Activated CD8-positive, alpha-beta memory T cell treated with anti-CD3 and anti-CD28 coated beads, Interleukin-2, amount 50 U/mL, for 4 hours (primary cell): ENCODE data around the gene EPN1.
A peak's percentile ranks its signal among the peaks of the same experiment; 100 is the strongest.
"Not testable (repeated sequence)": the region's sequence is repeated elsewhere in the genome, so short reads cannot be mapped to it uniquely, and the experiment has no call there.

Experiments
- DNase-seq: peaks from one replicate; pipeline ENCODE4 v3.0.0-alpha.2; 2020

The EPN1 gene

DNA sequence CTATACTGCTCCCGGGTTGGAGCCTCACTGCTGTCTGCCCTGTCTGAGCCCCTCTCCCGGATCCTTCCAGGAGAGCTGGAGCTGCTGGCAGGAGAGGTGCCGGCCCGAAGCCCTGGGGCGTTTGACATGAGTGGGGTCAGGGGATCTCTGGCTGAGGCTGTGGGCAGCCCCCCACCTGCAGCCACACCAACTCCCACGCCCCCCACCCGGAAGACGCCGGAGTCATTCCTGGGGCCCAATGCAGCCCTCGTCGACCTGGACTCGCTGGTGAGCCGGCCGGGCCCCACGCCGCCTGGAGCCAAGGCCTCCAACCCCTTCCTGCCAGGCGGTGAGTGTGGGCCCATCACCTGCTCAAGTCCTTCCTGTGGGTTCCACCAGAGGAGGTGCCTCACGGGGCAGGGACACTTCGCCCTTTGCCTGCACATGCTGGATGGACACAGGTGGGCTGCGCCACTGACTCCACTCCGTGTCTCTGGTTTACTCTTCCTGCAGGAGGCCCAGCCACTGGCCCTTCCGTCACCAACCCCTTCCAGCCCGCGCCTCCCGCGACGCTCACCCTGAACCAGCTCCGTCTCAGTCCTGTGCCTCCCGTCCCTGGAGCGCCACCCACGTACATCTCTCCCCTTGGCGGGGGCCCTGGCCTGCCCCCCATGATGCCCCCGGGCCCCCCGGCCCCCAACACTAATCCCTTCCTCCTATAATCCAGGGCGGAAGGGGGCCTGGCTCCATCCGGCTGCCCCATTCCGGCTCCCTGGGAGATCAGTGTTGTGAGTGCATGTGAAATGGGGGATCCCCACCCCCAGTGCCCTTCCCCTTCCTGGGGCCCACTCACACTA is 19.8 kb downstream of the EPN1 start:
- no peak for DNase-seq

DNA sequence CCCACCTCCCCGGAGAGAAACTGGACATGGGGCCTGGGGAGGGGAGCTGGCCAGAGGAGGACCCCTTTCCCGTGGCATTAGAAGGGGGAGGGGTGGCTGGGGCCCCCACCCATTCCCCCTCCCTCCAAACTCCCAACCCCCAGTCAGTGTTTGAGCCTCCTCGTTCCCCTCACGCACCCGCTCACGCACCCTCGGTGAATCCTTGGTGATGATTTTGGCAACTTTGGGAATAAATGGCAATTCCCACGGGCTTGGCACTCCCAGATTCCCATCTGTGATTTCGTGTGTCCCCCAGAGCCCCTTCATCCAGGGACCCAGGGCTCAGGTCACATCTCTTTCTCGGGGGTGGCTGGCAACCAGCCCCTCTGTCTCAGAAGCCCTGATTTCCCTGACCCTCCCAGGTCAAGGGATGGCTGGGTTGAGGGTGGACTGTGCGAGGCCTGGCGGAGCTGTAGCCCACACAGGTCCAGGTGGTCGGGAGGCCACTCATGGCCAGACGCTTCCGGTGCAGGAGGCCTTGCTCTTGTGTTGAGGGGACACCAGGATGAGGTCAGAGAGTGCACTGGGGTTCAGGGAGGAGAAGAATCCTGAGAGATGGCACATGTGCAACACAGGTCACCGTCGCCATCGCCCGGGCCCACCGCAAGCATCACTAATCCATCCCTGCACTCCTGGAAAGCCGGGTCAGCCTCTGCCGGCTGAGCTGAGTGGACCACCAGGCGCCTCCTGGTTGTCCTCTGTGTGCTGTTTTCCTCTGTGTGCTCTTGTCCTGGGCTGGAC is 20.7 kb downstream of the EPN1 start:
- no peak for DNase-seq

DNA sequence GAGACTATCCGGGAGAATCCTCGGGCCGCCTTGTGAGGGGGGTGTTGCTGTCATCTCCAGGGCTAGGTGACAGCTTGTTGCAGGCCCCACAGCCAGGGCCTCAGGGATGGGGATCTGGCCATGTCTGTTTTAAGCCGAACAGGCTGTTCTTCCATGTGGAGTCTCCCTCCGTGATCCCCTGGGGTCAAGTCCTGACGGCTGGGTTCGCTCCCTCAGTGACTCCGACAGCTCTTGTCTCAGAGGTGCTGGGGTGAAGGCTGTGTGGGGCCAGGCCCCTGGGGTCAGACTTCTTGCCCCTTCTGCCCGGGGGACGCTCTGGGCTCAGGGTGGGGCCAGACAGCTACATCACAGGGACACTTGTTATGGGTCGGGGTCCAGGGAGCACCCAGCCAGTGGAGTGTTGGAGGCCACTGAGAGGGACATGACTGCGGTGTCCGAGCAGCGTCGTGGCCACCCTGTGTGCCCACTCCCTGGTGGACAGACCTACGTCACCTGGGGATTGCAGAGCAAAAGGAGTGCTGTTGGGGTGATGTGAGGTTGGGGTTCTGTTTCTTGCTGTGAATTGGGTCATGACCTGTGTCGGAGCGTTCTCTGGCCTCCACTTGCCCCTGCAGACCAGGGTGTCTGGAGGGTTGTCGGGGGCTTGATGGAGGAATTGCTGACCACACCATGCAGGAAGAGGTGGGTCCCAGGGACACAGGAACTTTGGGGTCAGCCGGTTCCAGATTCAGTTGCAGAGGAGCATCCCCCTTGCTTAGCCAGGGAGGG is 21.5 kb downstream of the EPN1 start:
- DNase-seq = no peak

DNA sequence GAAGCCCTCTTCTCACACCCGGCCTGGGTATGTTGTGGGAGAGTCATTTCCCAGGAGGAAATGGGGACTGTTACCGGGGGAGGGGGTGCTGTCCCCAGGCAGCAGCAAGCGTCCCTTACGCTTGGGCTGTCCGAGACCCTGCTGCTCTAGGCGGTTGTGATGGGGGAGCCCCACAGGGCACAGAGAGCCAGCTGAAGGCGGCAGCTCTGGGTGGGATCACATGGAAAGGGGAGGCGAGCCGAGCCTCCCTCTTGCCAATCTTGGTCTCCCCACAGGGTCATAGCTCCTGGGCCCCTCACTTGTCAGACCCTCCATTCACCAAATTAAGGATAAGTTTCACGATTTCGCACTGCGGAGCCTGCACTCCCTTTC is 22.0 kb downstream of the EPN1 start:
- no peak for DNase-seq

DNA sequence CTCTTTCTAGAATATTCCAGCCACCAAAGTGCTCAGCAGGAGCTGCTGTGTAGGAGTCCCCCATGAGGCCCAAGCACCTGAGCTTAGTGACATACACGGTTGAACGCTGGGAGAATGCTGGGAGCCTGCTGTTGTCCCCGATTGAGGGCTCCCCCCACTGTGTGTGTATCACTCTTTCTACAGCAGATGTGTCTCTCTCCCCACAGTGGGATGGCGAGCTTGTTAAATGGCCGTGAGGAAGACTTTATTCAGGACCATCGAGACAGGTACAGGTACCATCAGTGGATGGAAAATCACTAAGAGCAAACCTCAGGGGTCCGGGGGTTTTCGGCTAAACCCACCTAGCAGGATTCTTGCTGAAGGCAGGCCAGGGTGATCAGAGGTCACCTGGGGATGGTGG is 22.7 kb downstream of the EPN1 start:
- DNase-seq = no peak

GRCh38 chr19:55698256-55698655 is 23.2 kb downstream of the EPN1 start:
- DNase-seq = no peak

GRCh38 chr19:55699221-55699620 is 24.2 kb downstream of the EPN1 start:
- DNase-seq = no peak

DNA sequence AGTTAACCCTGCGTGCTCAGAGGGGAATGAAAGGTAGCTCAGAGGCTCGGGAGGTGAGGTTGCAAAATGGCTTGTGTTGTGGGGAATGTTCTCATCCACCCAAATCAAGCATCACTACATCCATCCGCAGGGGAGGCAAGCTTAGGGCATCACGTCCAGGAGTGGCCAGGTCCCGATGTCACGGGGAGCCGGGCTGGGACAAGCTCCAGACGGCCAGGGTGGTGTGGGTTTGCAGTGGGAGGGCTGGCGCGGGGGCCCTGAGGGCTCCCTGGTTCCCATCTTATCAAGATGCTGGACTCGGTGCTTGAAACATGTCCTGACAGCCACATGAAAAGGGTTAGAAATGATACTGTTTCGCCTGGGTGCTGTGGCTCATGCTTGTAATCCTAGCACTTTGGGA is 25.8 kb downstream of the EPN1 start:
- no peak for DNase-seq

DNA sequence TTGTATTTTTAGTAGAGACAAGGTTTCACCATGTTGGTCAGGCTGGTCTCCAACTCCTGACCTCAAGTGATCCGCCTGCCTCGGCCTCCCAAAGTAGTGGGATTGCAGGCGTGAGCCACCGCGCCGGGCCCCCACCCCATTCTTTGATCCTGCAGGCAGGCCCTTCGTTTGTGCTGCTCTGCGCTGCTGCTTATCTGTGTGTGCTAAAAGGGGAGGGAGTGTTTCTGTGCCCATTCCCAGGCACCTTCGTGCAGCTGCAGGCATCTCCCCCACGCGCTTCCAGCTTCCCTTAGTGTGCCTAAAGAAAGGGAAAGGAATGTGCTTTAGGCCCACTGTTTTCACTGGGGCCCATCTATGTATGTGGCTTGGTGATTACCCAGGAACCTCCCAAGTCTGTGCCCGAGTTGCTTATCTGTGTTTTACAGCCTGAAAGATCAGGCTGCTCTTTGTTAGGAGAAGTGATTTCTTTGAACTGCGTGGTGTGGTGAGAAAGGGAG is 27.2 kb downstream of the EPN1 start:
- no peak for DNase-seq

- peak; percentile 41 for DNase-seq
These were observed 28.8 kb downstream of the EPN1 start for GRCh38 chr19:55703790-55704215.

- DNase-seq = no peak
These were observed 29.6 kb downstream of the EPN1 start for GRCh38 chr19:55704494-55705245.

GRCh38 chr19:55705972-55706371 is 30.9 kb downstream of the EPN1 start:
- no peak for DNase-seq

DNA sequence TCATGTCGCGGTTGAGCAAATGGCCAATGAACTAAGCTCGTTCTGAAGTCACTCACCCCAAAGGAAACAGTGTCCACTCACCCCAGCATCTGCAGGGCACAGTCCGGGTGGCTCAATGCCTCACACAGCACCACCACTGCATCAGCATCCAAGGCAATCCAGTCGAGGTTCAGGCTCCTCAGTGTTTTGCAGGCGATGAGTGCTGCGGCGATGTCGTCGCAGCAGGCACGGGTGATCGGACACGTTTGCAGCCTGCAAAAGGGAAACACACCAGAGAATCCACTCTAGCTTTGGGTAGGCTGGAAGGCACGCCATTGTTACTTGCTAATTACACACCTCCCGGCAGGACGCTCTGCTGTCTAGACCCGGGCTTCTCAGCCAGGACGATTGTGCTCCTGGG is 36.7 kb downstream of the EPN1 start:
- DNase-seq = no peak

DNA sequence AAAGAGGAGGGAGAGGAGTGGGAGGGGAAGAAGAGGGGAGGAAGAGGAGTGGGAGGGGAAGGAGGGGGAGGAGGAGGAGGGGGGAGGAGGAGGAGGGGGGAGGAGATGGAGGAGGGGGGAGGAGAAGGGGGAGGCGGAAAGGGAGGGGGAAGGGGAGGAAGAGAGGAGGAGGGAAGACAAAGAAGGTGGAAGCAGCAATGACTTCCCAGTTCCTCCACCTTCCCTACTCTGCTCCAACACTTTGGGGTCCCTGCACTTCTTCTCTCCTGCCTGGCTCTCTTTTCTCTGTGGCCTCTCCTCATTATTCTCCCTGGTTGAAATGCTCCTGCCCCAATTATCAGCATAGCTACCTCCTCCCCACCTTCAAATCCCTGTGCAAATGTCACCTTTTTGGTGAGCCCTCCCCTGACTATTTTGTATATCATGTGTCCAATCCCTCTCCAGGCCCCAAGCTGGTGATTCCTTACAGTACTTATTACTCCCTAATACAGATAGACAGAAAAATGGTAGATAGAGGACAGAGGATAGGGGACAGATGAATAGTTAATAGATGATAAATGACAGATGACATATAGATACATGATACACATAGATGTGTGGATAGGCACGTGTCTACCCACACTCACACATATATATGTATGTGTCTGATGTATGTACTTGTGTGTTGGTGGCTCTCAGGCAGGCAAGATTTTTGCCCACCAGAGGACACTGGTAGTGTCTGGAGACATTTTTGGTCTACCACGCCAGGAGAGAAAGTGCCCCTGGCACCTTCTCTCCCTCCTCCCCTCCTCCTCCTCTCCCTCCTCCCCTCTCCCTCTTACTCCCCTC is 38.0 kb downstream of the EPN1 start:
- no peak for DNase-seq

- no peak for DNase-seq
These were observed 41.5 kb downstream of the EPN1 start for GRCh38 chr19:55716531-55716930.

- DNase-seq = no peak
These were observed 42.2 kb downstream of the EPN1 start for GRCh38 chr19:55717251-55717650.

- DNase-seq = not testable (repeated sequence)
These were observed 43.1 kb downstream of the EPN1 start for GRCh38 chr19:55717879-55718711.

- no peak for DNase-seq
These were observed 45.3 kb downstream of the EPN1 start for GRCh38 chr19:55720214-55720746.

GRCh38 chr19:55720801-55721200 is 45.8 kb downstream of the EPN1 start:
- no peak for DNase-seq

- no peak for DNase-seq
These were observed 48.5 kb downstream of the EPN1 start for GRCh38 chr19:55723491-55723890.
